RWPE2 (cell line): ENCODE data around the gene NDFIP2.
A peak's percentile ranks its signal among the peaks of the same experiment; 100 is the strongest.

Experiments used
- ATAC-seq: fragments of 200-7000 bp; cut with Tn5 transposase; 3 replicates; pipeline ENCODE4 v1.9.1; 2021; ENCODE audit warnings: low read depth
- DNase-seq: peaks from one replicate; pipeline ENCODE4 v3.0.0-alpha.2; 2020; ENCODE audit warnings: low spot score
- H3K27ac ChIP-seq: fragments of 450-650 bp; 2 replicates; pipeline ENCODE4 v1.5.1; 2017; ENCODE audit warnings: mild to moderate bottlenecking; ENCODE audit not compliant: poor library complexity, severe bottlenecking
- H3K27me3 ChIP-seq: fragments of 250-450 bp; sonication (Bioruptor Pico); 2 replicates; pipeline ENCODE4 v1.5.1; 2021; ENCODE audit warnings: mild to moderate bottlenecking, moderate library complexity; ENCODE audit not compliant: insufficient read depth, poor library complexity, severe bottlenecking
- H3K36me3 ChIP-seq: fragments of 250-450 bp; sonication (Bioruptor Pico); 2 replicates; pipeline ENCODE4 v1.5.1; 2020; ENCODE audit warnings: low read depth, mild to moderate bottlenecking, moderate library complexity
- H3K4me1 ChIP-seq: fragments of 250-450 bp; sonication (Bioruptor Pico); 2 replicates; pipeline ENCODE4 v1.5.1; 2021; ENCODE audit warnings: mild to moderate bottlenecking, moderate library complexity; ENCODE audit not compliant: insufficient read depth, poor library complexity, severe bottlenecking
- H3K4me3 ChIP-seq: fragments of 250-450 bp; sonication (Bioruptor Pico); 2 replicates; pipeline ENCODE4 v1.5.1; 2021; ENCODE audit warnings: mild to moderate bottlenecking, moderate library complexity; ENCODE audit not compliant: severe bottlenecking
- H3K9me3 ChIP-seq: fragments of 250-450 bp; sonication (Bioruptor Pico); 2 replicates; pipeline ENCODE4 v1.5.1; 2021; ENCODE audit warnings: mild to moderate bottlenecking, moderate library complexity; ENCODE audit not compliant: severe bottlenecking
- CTCF ChIP-seq: fragments of 450-650 bp; IDR thresholded peaks from one replicate; pipeline ENCODE4 v1.5.1; 2017; ENCODE audit warnings: mild to moderate bottlenecking, moderate library complexity; ENCODE audit not compliant: poor library complexity, severe bottlenecking

The NDFIP2 gene

GRCh38 chr13:79470666-79471065 is 10.3 kb upstream of the NDFIP2 start:
- Histone ChIP-seq H3K36me3 (no peaks in the 10 kb centered on the region), H3K9me3 (no peaks in the 10 kb centered on the region), H3K27me3 (no peaks in the 10 kb centered on the region), H3K4me1 (no peaks in the 10 kb centered on the region), H3K27ac (no peak overlapping the region), H3K4me3 (no peak overlapping the region)
- no peak for TF ChIP-seq CTCF
- DNase-seq = no peak
- ATAC-seq = no peak

- H3K27ac ChIP-seq = no peak overlapping the region
- no peak overlapping the region for H3K4me3 ChIP-seq
- no peak for TF ChIP-seq CTCF
- H3K36me3 ChIP-seq = no peaks in the 10 kb centered on the region
- H3K27me3 ChIP-seq = no peaks in the 10 kb centered on the region
- H3K4me1 ChIP-seq = no peaks in the 10 kb centered on the region
- DNase-seq (no peak), ATAC-seq (no peak)
- H3K9me3 ChIP-seq = no peaks in the 10 kb centered on the region
These were observed 5.4 kb upstream of the NDFIP2 start for GRCh38 chr13:79475569-79475968.

- no peak for TF ChIP-seq CTCF
- Histone ChIP-seq H3K4me1 (peaks cover 5% of the 10 kb centered on the region), H3K36me3 (no peaks in the 10 kb centered on the region), H3K4me3 (no peak overlapping the region), H3K9me3 (no peaks in the 10 kb centered on the region), H3K27me3 (no peaks in the 10 kb centered on the region), H3K27ac (no peak overlapping the region)
- ATAC-seq = no peak
- no peak for DNase-seq
These were observed 3.0 kb upstream of the NDFIP2 start for GRCh38 chr13:79477968-79478367.

- no peak for ATAC-seq
- H3K27ac ChIP-seq = no peak overlapping the region
- no peak for TF ChIP-seq CTCF
These were observed 1.1 kb upstream of the NDFIP2 start for GRCh38 chr13:79479882-79480281.

GRCh38 chr13:79481685-79482052 is 714 bp downstream of the NDFIP2 start:
- Histone ChIP-seq H3K27me3 (no peaks in the 10 kb centered on the region), H3K36me3 (peaks cover 20% of the 10 kb centered on the region; the same call in 1 of the 2 replicates), H3K9me3 (no peaks in the 10 kb centered on the region), H3K4me1 (peaks cover 39% of the 10 kb centered on the region), H3K27ac (peak overlapping the region; percentile 97), H3K4me3 (peak overlapping the region; percentile 60)
- DNase-seq = no peak
- no peak for TF ChIP-seq CTCF
- peak; percentile 10; the same call in 2 of the 3 replicates for ATAC-seq

More at GRCh38 chr13:79479882-79480281, 1.1 kb upstream of the NDFIP2 start:
- no peaks in the 10 kb centered on the region for H3K9me3 ChIP-seq
- peaks cover 23% of the 10 kb centered on the region for H3K4me1 ChIP-seq
- DNase-seq = no peak
- no peak overlapping the region for H3K4me3 ChIP-seq
- H3K27me3 ChIP-seq = no peaks in the 10 kb centered on the region
- peaks cover 10% of the 10 kb centered on the region; the same call in 1 of the 2 replicates for H3K36me3 ChIP-seq
